ENCODE results near the gene XYLB. TPM values are rescaled to one million over a fixed set of nuclear protein-coding genes. Genes with fewer than 3 reads are reported as not detected.

Gene XYLB
- total RNA-seq, 1 donor from 2014 or later, result 6.9 TPM

GRCh38 chr3:38345879-38346586, 552 bp upstream of the XYLB start:
- H4K20me1 ChIP-seq (ENCODE audit: low read depth), result no peaks in the 10 kb centered on the region
- Mint-ChIP-seq H3K36me3 (no peaks in the 10 kb centered on the region), H3K4me1 (peaks cover 2% of the 10 kb centered on the region), H3K27me3 (ENCODE audit: insufficient read depth, low read depth) (peaks cover 11% of the 10 kb centered on the region), H3K4me3 (peak overlapping the region; percentile 89), H3K27ac (peak overlapping the region; percentile 79), H3K9me3 (no peaks in the 10 kb centered on the region)
- no peaks in the 10 kb centered on the region for H3K36me3 ChIP-seq
- TF ChIP-seq EZH2phosphoT487 (IDR thresholded peaks at IDR 0.05) (no peak), EZH2 (IDR thresholded peaks at IDR 0.05) (no peak), CTCF (IDR thresholded peaks at IDR 0.05) (no peak)
- peak overlapping the region; percentile 86 for H3K4me2 ChIP-seq
- H3K4me1 ChIP-seq, result no peaks in the 10 kb centered on the region
- no peak overlapping the region for H3K9ac ChIP-seq
- H2AFZ ChIP-seq (replicated peaks), result peak overlapping the region; percentile 98
- no peak overlapping the region for H3K27ac ChIP-seq
- H3F3A ChIP-seq (ENCODE audit: low read depth), result peaks cover 7% of the 10 kb centered on the region
- no peak for DNase-seq (ENCODE audit: low spot score)
- H3K79me2 ChIP-seq (ENCODE audit: low read depth), result no peaks in the 10 kb centered on the region
- H3K4me3 ChIP-seq, result peak overlapping the region; percentile 55
- no peaks in the 10 kb centered on the region for H3K9me3 ChIP-seq (ENCODE audit: low read depth)
- H3K27me3 ChIP-seq, result peaks cover 18% of the 10 kb centered on the region

GRCh38 chr3:38347421-38348200, 1.0 kb downstream of the XYLB start:
- Histone ChIP-seq H3K27ac (no peak overlapping the region), H3K4me2 (peak overlapping the region; percentile 86), H4K20me1 (ENCODE audit: low read depth) (no peaks in the 10 kb centered on the region), H3F3A (ENCODE audit: low read depth) (peaks cover 7% of the 10 kb centered on the region), H3K9ac (no peak overlapping the region), H3K27me3 (peaks cover 18% of the 10 kb centered on the region), H3K4me1 (no peaks in the 10 kb centered on the region), H2AFZ (replicated peaks) (peak overlapping the region; percentile 98), H3K36me3 (no peaks in the 10 kb centered on the region), H3K79me2 (ENCODE audit: low read depth) (no peaks in the 10 kb centered on the region), H3K4me3 (peak overlapping the region; percentile 55), H3K9me3 (ENCODE audit: low read depth) (no peaks in the 10 kb centered on the region)
- TF ChIP-seq CTCF (IDR thresholded peaks at IDR 0.05) (no peak), EZH2 (IDR thresholded peaks at IDR 0.05) (no peak), EZH2phosphoT487 (IDR thresholded peaks at IDR 0.05) (no peak)
- H3K27ac Mint-ChIP-seq, result no peak overlapping the region
- peaks cover 7% of the 10 kb centered on the region for H3K36me3 Mint-ChIP-seq
- H3K4me1 Mint-ChIP-seq, result peaks cover 2% of the 10 kb centered on the region
- peak overlapping the region; percentile 81 for H3K4me3 Mint-ChIP-seq
- no peaks in the 10 kb centered on the region for H3K9me3 Mint-ChIP-seq
- no peak for DNase-seq (ENCODE audit: low spot score)
- H3K27me3 Mint-ChIP-seq (ENCODE audit: insufficient read depth, low read depth), result peaks cover 10% of the 10 kb centered on the region

GRCh38 chr3:38348903-38349302, 2.3 kb downstream of the XYLB start:
- no peaks in the 10 kb centered on the region for H3K36me3 ChIP-seq
- H2AFZ ChIP-seq (replicated peaks), result no peak overlapping the region
- H4K20me1 ChIP-seq (ENCODE audit: low read depth), result no peaks in the 10 kb centered on the region
- TF ChIP-seq EZH2 (IDR thresholded peaks at IDR 0.05) (no peak), CTCF (IDR thresholded peaks at IDR 0.05) (no peak), EZH2phosphoT487 (IDR thresholded peaks at IDR 0.05) (no peak)
- peaks cover 13% of the 10 kb centered on the region for H3K36me3 Mint-ChIP-seq
- no peaks in the 10 kb centered on the region for H3K4me1 ChIP-seq
- no peak overlapping the region for H3K4me2 ChIP-seq
- DNase-seq (ENCODE audit: low spot score), result no peak
- no peaks in the 10 kb centered on the region for H3K9me3 Mint-ChIP-seq
- no peak overlapping the region for H3K27ac Mint-ChIP-seq
- H3K27ac ChIP-seq, result no peak overlapping the region
- H3K4me3 Mint-ChIP-seq, result no peak overlapping the region
- H3K9me3 ChIP-seq (ENCODE audit: low read depth), result no peaks in the 10 kb centered on the region
- H3K9ac ChIP-seq, result no peak overlapping the region
- no peaks in the 10 kb centered on the region for H3K79me2 ChIP-seq (ENCODE audit: low read depth)
- peaks cover 10% of the 10 kb centered on the region for H3K27me3 Mint-ChIP-seq (ENCODE audit: insufficient read depth, low read depth)
- H3F3A ChIP-seq (ENCODE audit: low read depth), result peaks cover 7% of the 10 kb centered on the region
- no peak overlapping the region for H3K4me3 ChIP-seq
- H3K27me3 ChIP-seq, result peaks cover 18% of the 10 kb centered on the region
- H3K4me1 Mint-ChIP-seq, result peaks cover 2% of the 10 kb centered on the region

Data from neural progenitor cell (in vitro differentiated cells).